NCI-H748 treated with DMSO at 0.1 percent for 48 hours (cell line): ENCODE results near the gene CBFA2T2.
"Not testable (repeated sequence)": the region's sequence is repeated elsewhere in the genome, so short reads cannot be mapped to it uniquely, and the experiment has no call there.

Source experiments
- DNase-seq: peaks from one replicate; lab custom pipeline; 2025; lab: John Stamatoyannopoulos, UW

The CBFA2T2 gene

DNA sequence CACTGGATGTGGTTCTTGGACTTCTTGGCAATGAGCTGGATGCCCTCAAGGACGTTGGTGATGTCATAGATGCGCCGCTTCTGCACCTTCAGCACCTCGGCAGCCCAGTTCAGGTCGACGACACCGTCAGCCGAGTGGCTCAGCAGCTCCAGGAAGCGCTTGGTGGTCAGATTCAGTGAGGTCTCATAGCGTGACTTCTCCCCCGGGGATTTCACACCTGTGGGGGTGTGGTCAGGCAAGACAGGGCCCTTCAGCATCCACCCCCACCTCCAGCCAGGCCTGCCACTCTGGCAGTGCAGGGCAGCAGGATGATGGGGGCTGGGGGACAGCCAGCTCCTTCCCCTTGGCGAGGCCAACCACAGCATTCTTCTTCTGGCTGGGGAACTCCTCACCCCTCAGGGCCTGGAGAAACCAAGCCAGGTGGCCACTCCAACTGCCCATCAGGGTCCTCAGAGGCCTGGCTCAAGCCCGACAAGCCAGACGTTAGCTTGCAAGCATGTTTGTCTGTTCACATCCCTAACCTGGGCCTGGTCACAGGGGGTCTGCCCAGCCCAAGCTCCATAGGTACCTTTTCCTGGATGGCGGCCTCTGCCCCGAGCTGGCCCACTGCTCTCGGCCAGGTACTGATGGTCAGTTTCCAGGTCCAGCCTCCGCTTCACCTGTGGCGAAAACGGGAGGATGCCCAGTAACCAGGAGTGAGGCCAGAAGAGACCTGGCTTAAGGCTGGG is 190.0 kb downstream of the CBFA2T2 start:
- DNase-seq = no peak

DNA sequence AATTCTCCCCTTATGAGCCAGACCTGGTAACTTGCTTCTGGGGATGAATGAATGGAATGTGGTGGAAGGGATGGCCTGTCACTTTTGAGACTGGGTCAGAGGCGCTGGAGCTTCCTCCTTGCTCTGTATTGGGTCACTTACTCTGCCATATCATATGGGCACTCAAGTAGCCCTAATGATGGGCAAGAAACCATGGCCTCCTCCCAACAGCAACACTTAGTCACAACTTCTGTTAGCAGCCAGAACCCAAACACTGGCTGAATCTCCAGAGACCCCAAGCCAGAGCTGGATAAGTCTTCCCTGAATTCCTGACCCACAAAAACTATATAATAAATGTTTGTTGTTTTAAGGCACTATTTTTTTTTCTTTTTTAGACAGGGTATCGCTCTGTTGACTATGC is 190.8 kb downstream of the CBFA2T2 start:
- DNase-seq = no peak

DNA sequence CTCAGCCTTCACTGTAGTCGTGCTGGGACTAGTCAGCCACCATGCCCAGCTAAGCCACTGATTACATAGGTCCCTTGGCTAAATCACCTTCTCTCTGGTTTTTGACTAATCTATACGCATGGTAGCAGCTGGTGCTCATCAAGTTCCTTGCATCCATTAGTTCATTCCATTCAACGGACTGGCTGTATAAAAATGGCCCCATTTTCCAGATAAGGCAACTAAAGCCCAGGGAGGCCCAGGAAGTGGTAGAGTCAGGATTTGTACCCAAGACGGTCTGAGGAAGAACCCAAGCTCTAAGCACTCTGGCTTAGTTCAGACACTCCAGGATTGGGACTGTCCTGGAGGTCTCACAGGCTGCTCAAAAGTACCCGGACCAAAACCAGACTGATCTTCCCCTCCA is 191.4 kb downstream of the CBFA2T2 start:
- no peak for DNase-seq

DNA sequence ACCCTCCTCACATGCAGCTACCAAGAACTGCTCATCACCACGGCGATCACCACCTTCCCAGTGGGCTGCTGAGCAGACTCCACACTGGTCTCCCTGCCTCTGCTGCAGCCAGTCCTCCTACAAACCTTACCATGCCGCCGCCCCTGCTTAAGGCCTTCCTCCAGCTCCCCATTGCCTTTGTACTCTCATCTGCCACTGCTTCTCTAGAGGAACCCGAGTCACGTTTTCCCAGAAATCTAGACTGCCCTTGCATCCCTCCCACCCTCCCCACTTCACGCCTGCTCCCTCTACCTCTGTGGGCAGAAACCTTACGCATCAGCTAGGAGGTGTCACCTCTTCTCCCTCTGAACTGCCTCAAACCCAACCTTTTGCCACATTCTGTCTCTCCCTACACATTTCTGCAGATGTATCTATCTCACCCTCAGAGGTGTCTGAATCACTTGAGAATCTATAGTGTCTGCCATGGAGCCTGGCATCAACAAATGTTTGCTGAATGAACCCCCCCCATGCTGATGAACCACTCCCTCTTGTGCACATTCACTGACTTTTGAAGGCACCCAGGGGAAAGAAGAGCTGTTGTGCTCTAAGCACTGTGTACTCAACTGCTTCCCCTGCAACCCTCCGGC is 191.9 kb downstream of the CBFA2T2 start:
- DNase-seq = no peak

DNA sequence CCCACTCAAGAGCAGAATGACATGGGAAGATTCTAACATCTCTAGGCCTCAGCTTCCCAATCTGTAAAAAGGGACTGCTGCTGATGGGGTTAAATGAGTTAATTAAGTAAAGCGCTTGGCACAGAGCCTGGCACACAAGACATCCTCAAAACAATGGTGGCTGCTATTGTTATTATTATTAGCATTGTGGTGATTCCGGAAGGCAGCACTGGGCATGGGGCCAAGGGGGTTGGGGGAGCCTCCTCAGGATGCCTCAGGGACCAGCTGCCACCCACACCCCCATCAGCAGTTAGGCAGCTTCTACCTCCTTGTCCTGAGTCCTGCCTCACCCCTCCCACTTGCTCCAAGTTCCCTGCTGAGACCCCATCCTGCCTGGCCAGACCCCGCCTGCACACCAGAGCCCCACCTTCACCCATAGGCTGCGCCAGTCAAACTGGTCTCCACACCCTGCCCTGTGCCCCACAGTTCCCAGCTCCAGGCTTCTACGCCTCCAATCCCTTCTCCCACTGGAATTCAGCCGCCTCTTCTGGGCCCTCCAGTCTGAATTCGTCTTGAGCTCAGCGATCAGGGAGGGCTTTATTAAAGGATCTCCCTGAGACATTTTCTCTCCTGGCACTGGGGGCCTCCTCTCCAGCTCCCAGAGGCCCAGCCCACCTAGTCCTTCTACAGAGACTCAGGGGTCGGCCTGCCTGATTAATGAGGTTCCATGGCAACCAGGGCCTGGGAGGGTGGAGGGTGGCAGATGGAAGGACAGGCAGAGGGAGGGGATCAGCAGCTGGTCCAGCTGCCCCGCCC is 194.8 kb downstream of the CBFA2T2 start:
- peak; percentile 39 for DNase-seq

DNA sequence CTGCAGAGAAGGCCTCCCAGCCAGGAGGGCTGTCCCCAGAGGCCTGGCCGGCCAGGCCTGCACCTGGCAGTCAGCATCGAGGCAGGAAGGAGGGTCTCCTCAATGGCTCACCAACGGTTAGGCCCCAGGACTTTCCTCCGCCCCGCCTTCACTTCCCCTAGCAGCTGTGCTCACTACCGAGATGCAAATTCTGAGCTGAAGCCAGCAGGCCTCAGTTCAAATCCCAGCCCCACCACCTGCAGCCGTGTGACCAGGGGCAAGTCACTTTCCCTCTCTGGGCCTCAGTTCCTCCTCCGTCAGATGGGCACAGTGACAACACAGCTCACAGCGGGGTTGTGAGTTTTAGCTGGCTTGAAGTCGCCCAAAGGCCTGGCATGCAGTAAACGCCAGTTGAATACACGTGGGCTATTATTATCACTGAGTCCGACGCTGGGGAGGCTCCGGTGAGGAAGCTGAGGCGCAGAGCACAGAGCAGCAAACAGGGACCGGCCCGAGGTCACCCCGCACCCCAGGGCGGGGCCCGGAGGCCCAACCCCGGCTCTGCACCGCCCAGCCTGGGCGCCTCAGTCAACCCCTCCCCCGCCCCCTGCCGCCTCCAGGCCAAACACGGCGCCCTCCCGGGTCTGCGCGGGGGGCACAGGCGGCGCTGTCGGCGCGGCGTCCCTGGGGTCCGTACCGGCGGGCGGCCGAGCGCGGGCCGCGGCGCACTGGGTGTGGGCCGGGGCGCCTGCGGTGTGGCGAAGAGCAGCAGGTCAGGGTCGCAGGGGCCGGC is 195.6 kb downstream of the CBFA2T2 start:
- peak; percentile 5 for DNase-seq

DNA sequence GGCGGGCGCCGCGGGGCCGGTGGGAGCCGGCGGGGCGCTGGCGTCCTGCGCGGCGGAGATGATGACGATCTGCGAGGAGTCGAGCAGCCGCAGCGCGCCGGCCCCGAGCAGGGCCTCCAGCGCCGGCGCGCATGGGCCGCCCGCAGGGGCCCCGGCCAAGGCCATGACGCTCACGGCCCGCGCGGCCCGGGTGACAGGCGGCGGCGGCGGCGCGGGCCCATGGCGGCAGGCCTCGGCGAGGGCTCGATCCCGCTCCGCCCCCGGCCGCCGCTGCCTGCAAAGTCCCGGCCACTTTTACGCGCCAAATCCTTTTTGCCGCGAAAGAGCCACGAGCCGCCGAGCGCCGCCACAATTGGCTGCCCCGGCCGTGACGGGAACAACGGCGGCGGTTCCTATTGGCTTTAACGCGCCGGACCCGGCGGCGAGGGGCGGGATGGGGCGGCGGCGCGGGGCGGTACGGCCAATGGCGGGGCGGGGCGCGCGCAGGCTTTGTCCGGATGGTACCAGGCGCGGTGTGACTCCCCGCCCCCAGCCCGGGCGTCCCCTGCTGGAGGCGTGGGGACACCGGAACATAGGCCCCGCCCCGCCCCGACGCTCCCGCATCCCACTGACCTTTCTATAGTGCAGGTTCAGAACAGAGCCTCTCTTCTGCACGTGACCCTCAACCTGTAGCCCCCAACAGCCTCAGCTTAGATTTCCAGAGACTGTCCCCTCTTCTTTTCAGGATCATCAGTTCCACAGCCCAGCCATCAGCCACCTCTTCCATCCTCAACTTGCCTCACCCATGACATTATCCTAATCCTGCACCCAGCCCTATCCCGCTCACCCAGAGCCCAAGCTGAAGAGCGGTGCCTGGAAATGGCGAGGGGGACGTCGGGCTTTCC is 196.4 kb downstream of the CBFA2T2 start, which contains the start of gene E2F1:
Gene E2F1, minus strand, starts transcription at position 286 of the 884 bp plus-strand sequence. Its CDS starts 121 bp downstream, at position 165.
- DNase-seq = peak; percentile 81

DNA sequence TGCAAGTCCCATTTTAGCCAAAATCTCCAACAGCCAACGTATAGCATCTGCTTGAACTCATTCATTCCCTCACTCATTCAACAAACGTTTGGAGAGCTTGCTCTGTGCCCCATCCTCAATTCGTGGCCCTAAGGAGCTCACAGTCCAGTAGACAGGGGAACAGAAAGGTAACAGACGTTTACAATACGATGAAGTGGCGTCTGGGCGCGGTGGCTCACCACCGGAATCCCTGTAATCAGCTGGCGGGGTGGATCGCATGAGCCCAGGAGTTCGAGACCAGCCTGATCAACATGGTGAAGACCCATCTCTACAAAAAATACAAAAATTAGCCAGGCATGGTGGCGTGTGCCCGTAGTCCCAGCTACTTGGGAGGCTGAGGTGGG is 197.1 kb downstream of the CBFA2T2 start:
- no peak for DNase-seq

DNA sequence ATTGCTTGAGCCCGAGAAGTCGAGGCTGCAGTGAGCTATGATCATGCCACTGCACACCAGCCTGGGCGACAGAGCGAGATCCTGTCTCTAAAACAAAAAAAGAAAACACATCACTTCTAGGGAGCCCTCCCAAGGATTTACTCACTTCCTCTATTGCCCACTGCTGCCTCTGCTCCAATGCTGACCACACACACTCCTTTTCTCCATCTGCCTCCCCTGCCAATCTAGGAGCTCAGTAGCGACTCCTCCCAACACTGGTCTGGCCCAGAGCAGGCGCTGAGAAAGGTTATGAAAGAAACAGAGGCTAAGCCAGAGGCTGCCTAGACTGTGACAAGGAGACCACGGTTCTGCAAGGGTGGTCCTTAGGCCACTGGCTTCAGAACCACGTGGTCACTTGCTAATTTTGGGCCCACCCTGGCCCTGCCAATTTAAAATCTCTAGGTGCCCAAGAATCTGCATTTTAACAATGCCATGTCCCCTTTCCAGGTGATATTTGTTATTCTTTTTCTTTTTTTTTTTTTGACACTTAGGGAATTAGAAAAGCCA is 197.5 kb downstream of the CBFA2T2 start:
- DNase-seq = no peak

DNA sequence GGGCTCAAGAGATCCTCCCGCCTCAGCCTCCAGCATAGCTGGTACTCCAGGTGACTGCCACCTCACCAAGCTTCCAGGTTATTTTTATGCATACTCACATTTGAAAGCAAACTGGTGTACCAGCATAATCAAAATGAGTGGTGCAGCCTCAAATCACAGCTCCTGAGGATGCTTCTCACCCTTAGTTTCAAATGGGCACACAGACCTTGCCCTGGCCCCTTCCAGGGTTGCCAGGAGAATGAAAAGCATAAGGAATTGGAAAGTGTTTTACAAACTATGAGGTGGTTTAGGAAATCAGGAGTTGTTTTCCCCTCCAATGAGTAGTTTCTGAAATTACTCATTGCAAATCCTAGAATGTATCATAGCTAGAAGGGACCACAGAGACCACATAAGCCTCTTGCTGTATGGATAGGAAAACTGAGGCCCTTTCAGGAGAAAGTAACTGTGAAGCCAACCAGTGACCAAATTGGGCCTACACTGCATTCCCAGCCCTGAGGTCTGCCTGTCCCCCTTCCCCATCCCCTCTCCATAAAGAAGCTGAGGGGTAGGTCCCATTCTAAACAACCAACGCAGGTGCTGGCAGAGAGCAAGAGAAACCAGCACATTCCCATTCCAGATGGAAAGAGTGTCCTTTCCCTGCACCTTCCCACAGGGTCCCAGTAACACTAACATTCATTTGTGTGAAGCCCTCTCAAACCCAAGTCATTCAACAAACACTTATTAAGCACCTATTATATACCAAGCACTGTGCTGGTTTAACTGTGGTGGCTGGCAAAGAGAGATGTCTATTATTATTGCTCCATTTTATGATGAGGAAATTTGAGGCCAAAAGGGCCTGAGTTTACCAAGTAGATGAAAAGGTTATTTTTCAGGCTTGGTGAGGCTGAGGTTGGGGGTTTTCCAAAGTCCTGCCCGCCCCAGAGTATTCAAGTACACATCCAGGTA is 198.4 kb downstream of the CBFA2T2 start:
- DNase-seq = no peak

DNA sequence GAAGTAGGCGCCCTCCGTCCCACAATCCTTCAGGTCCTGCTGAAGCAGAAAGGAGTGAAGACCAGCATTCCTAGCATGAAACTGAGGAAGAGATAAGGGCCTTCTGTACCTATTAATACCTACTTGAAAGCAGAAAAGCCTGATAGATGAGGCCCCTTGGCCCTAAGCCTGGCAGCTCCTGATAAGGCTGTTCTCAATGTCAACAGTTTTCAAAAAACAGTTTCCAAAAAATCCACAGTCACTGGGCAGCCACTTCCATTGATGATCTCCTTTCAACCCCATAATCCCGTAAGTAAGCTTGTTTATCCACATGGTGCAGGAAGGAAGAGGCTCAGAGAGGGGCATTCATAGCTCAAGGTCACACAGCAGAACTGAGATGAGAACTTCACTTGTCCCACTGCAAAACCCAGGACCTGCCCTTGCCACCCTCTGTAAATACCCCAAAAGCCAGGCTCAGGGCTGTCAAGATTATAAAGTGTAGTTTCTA is 199.1 kb downstream of the CBFA2T2 start:
- no peak for DNase-seq

DNA sequence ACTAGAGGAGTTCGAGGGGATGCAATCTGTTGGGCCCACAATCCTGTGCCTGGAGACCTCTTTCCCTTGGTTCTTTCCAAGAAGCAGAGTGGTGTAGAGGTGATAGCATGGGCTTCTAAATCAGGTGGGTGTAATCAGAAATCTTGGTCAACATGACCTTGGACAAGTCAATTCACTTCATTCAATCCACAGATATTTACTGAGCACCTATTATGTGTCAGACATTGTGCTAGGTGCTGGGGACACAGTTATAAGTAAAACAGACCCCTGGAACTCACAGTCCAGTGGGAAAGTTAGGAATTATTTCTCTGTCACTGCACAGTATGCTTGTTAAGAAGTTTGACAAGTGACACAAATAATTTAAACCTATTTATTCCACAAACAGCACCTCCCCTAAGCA is 199.6 kb downstream of the CBFA2T2 start:
- no peak for DNase-seq

DNA sequence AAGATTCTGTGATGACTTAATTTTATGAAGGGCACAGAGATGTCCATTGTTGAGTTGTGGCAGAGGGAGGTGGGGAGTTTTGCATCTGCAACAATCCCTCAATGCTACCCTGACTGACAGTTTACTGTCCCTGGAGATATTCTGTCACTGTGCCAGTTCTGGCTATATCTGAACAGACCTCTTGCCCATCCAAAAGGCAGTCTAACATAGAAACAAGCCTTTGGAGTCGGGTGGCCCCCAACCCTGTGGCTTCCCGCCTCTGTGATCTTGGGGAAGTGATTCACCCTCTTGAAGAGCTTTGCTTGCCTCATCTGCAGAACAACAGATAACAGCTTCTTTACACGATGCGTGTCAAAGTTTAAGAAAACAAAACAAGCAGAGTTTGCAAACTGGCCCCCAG is 200.1 kb downstream of the CBFA2T2 start:
- DNase-seq = no peak

DNA sequence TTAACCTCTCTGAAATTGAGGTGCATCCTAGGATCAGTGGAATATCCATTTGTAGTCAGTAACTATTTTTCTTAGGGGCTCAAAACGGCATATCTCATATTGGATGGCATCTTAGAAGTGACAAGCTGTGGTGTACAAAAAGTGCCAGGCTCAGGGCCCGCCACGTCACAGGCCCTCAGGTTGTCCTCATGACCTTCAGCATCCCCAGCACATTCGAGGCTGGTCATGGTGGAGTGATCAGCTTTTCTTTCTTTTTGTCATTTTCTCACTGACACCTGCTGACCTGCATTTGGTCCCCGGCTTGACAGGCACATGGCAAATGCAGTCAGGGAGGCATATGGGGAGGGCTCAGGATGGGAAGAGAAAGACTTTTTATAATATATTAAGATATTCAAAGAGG is 203.4 kb downstream of the CBFA2T2 start:
- DNase-seq = no peak

DNA sequence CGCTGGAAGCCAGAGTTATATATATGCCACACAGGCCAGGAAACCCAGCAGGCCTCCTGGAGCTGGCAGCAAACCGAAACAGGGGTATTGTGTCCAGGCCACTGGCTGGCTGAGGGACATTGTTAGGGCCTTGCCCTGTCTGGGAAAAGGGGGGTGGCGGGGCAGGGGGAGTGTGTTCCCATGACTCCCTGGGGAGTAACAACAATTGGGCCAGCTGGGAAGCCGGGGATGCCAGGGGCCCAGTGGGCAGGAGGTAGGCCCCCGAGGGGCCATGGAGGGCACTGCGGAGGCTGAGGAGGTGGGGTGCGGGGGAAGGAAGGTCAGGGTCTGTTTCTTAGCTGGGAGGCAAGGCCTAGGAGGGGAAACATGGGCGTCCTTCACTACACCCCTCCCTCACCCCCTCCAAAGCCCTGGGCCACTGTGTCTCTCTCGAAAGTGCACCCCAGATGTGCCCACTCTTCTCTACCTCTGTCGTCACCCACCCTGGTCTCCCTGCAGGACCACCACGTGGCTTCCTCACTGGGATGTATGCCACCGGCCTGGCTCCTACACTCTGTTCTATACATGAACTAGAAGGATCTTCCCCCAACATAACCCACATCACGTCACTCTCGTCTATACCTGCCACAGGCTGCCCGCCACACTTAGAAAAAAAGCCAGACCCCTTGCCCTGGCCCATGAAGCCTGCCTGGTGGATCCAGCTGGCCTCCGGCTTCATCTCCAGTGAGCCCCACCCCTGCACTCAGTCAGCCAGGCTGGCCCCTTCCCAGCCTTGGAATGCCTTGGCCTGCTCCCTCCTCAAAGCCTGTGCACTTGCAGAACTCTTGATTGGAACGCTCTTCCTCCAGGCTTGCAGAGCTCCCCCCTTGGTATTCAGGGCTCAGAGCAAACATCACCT is 204.1 kb downstream of the CBFA2T2 start:
- no peak for DNase-seq

DNA sequence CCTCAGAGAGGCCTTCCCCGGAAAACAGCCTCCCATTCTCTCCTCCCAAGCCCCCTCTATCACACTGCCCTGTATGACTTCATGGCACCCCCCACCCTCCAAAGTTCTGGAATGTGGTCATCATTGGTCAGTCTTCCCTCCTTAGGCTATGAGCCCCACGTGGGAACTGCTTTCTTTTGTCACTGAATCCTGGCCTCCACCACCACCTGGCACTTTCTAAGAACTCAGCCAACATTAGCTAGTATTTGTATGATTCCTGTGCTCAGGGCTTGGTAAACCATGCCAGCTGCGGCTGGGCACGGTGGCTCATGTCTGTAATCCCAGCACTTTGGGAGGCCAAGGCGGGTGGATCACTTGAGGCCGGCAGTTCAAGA is 204.7 kb downstream of the CBFA2T2 start:
- DNase-seq = no peak

DNA sequence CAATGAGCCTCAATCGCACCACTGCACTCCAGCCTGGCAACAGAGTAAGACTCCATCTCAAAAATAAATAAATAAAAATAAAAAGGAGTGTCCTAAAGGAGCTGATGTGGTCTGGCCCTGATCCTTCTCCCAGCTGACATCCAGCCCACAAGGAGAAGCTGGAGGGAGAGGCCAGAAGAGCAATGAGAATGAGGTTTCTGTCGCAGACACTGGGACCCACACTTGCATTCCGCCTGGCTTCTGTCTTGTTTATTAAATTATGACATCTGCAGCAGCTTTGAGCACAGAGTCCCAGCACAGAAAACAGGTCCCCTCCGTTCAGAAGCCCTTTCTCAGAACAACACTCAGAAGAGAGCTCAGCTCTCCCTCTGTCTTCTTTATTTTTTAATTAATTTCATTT is 206.6 kb downstream of the CBFA2T2 start:
- DNase-seq = no peak

DNA sequence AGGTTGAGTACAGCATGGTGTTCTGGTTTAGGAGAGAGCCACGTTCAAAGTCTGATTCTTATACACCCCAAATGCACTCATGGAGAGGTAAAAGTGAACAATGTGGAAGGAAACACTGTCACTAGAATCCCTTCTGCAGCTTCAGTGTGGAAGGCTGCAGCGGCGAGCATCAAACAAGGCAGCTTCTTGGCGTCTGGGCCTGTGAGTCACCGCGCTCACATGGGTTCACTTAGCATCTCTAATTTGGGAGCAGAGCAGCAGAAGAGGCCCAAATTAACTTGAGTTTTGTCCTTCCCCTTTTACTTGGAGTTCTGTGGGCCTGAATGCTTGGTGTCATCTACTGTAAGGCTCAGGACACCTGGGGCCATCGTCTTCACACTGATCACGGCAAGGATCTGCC is 207.2 kb downstream of the CBFA2T2 start:
- DNase-seq = no peak

DNA sequence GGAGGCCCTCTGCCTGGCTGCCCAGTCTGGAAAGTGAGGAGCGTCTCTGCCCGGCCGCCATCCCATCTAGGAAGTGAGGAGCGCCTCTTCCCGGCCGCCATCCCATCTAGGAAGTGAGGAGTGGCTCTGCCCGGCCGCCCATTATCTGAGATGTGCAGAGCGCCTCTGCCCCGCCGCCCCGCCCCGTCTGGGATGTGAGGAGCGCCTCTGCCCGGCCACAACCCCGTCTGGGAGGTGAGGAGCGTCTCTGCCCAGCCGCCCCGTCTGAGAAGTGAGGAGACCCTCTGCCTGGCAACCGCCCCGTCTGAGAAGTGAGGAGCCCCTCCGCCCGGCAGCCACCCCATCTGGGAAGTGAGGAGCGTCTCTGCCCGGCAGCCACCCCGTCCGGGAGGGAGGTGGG is 209.1 kb downstream of the CBFA2T2 start:
- DNase-seq = not testable (repeated sequence)
